Liver (tissue), 3 donors: ENCODE data around the gene PARN.

ENCODE experiments used
- CTCF ChIP-seq: fragments of 150-350 bp; IDR thresholded peaks from 2 replicates; pipeline ENCODE4 v1.5.1; 2017; ENCODE audit warnings: improper control_type of control experiment, low read depth, low read length; ENCODE audit not compliant: missing input control
- FOXA1 ChIP-seq: IDR thresholded peaks from 2 replicates; pipeline ENCODE4 v1.6.1; 2016; ENCODE audit warnings: antibody characterized with exemption
- FOXA2 ChIP-seq: IDR thresholded peaks from 2 replicates; pipeline ENCODE4 v1.6.1; 2016; ENCODE audit warnings: antibody characterized with exemption
- GABPA ChIP-seq, 2 donors: IDR thresholded peaks in 1 of 2; conservative IDR thresholded peaks in 1 of 2; 2 replicates each; pipeline ENCODE4 v1.6.1; 2016; ENCODE audit warnings: antibody characterized with exemption in 2 of 2, mild to moderate bottlenecking in 1 of 2, moderate library complexity in 1 of 2
- JUND ChIP-seq, 2 donors: IDR thresholded peaks; 2 replicates each; pipeline ENCODE4 v1.6.1; 2016; ENCODE audit warnings: antibody characterized with exemption in 2 of 2
- MAX ChIP-seq: IDR thresholded peaks from 2 replicates; pipeline ENCODE4 v1.6.1; 2016; ENCODE audit warnings: antibody characterized with exemption
- NR2F2 ChIP-seq: IDR thresholded peaks from 2 replicates; pipeline ENCODE4 v1.6.1; 2016; ENCODE audit warnings: antibody characterized with exemption
- RAD21 ChIP-seq, 2 donors: IDR thresholded peaks; 2 replicates each; pipeline ENCODE4 v1.6.1; 2016; ENCODE audit warnings: antibody characterized with exemption in 2 of 2, mild to moderate bottlenecking in 2 of 2
- REST ChIP-seq: IDR thresholded peaks from 2 replicates; pipeline ENCODE4 v1.6.1; 2016; ENCODE audit warnings: antibody characterized with exemption, mild to moderate bottlenecking
- SP1 ChIP-seq: IDR thresholded peaks from 2 replicates; pipeline ENCODE4 v1.6.1; 2018; ENCODE audit warnings: antibody characterized with exemption, mild to moderate bottlenecking
- TAF1 ChIP-seq: conservative IDR thresholded peaks from 2 replicates; pipeline ENCODE4 v1.6.1; 2016; ENCODE audit warnings: antibody characterized with exemption, mild to moderate bottlenecking
- YY1 ChIP-seq: IDR thresholded peaks from 2 replicates; pipeline ENCODE4 v1.6.1; 2016; ENCODE audit warnings: antibody characterized with exemption, mild to moderate bottlenecking
- ZBTB33 ChIP-seq: IDR thresholded peaks from 2 replicates; pipeline ENCODE4 v1.6.1; 2016; ENCODE audit warnings: antibody characterized with exemption
- donor health status: healthy.
- donor health status: healthy.

- TF ChIP-seq TAF1: peak; percentile 37
- no peak for TF ChIP-seq CTCF
- peak; percentile 29 for TF ChIP-seq REST
- peak; percentile 30 for TF ChIP-seq MAX
- peak; percentile 33 to 48 for TF ChIP-seq RAD21 (IDR thresholded peaks at IDR 0.05)
- no peak for TF ChIP-seq NR2F2
- TF ChIP-seq ZBTB33: peak; percentile 53
- TF ChIP-seq YY1: peak; percentile 93
- peak; percentile 75 for TF ChIP-seq FOXA2
- TF ChIP-seq JUND (IDR thresholded peaks at IDR 0.05): peak in 1 of 2 donors; percentile 47
- TF ChIP-seq GABPA (IDR thresholded peaks at IDR 0.05 in 1 of 2, conservative IDR thresholded peaks at IDR 0.05 in 1 of 2): no peak
- TF ChIP-seq SP1: peak; percentile 69
- peak; percentile 65 for TF ChIP-seq FOXA1
Observed at GRCh38 chr16:14576532-14576931, 53.5 kb downstream of the PARN start.
